EH (cell line): ENCODE measurements around the gene SBK3.
"Not testable (repeated sequence)": the region's sequence is repeated elsewhere in the genome, so short reads cannot be mapped to it uniquely, and the experiment has no call there.

Experiments used
- DNase-seq: peaks from one replicate; pipeline ENCODE4 v3.0.0-alpha.2; 2015; ENCODE audit warnings: low read depth

The SBK3 gene

GRCh38 chr19:55540619-55541018 lies 4.7 kb downstream of the SBK3 start:
- DNase-seq: no peak

GRCh38 chr19:55539090-55539984 lies 6.0 kb downstream of the SBK3 start:
- DNase-seq: no peak

GRCh38 chr19:55538132-55538531 lies 7.2 kb downstream of the SBK3 start:
- no peak for DNase-seq

GRCh38 chr19:55537741-55538111 lies 7.6 kb downstream of the SBK3 start:
- DNase-seq: peak; percentile 42

GRCh38 chr19:55536951-55537740 lies 8.2 kb downstream of the SBK3 start, which contains the start of gene SBK2:
Gene SBK2, minus strand, starts transcription at chr19:55537133. Its CDS starts 839 bp downstream, at chr19:55536294.
- DNase-seq: no peak

- DNase-seq: no peak
Measured at GRCh38 chr19:55536366-55536765, 9.0 kb downstream of the SBK3 start.

GRCh38 chr19:55535965-55536350 lies 9.4 kb downstream of the SBK3 start:
- no peak for DNase-seq

GRCh38 chr19:55535173-55535964 lies 10.0 kb downstream of the SBK3 start:
- no peak for DNase-seq

GRCh38 chr19:55534280-55534679 lies 11.1 kb downstream of the SBK3 start:
- not testable (repeated sequence) for DNase-seq

- DNase-seq: no peak
Measured at GRCh38 chr19:55530996-55531395, 14.3 kb downstream of the SBK3 start.

GRCh38 chr19:55529636-55530234 lies 15.6 kb downstream of the SBK3 start:
- no peak for DNase-seq

- DNase-seq: peak; percentile 44
Measured at GRCh38 chr19:55528030-55528803, 17.1 kb downstream of the SBK3 start.

GRCh38 chr19:55527197-55528029 lies 17.9 kb downstream of the SBK3 start:
- DNase-seq: no peak

- DNase-seq: peak; percentile 83
Measured at GRCh38 chr19:55526216-55527196, 18.8 kb downstream of the SBK3 start.

GRCh38 chr19:55525289-55526101 lies 19.8 kb downstream of the SBK3 start:
- no peak for DNase-seq

GRCh38 chr19:55520691-55521292 lies 24.6 kb downstream of the SBK3 start:
- no peak for DNase-seq

GRCh38 chr19:55519451-55520311 lies 25.7 kb downstream of the SBK3 start:
- DNase-seq: peak; percentile 88
